Measurements from ENCODE around the gene ASB3.

ASB3 gene

DNA sequence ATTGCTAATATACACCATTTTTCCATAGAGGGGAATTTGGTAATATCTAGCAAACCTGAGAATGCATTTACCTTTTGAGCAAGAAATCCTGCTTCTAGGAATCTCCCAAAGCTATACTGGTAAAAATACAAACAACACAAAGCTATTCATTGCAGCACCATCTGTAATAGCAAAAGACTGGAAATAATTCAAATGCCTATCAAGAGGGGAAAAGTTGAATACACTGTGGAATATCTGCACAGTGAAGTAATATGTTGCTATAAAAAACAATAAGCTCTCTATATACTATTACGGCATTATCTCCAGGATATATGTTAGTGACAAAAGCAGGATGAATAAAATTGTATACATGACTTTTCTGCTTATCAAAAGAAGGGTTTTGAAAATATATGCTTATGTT, 131.5 kb downstream of the ASB3 start:
- no peak for DNase-seq (ENCODE audit: low read depth in 3 of 3)

DNA sequence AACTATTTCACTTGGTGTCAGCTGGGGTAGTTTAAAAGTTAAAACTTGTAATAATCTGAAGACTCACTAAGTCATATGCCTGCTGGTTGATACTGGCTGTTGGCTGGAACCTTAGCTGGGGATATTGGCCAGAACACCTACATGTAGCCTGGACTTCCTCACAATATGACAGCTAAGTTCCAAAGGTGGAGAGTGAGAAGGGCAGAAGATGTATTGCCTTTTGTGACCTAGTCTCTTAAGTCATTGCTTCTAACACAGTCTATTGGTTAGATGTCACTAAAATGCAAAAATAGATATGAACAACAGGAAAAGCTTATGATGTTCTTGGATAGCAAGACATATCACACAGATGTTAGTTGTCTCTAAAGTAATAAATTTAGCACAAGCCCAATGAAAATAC, 132.4 kb downstream of the ASB3 start:
- DNase-seq (ENCODE audit: low read depth in 3 of 3) = no peak

DNA sequence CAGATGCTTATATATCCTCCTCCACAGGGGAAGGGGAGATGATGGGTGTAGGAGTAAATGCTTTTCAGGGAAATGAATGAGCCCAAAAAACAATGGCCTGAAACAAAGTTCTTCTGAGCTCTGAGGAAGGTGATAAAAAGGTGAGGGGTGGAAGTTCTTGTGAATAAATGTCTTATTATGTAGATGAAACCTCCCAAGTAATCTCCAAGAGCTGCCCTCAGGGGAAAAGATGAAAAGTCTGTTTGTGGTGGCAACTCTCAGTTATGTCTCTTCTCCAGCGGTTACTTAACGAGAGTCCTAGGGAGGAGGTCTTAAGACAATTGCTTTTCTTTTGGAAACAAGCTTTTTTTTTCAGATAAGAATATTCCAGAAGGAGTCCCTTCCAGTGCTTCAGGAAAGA, 134.6 kb downstream of the ASB3 start:
- no peak for DNase-seq (ENCODE audit: low read depth in 3 of 3)

DNA sequence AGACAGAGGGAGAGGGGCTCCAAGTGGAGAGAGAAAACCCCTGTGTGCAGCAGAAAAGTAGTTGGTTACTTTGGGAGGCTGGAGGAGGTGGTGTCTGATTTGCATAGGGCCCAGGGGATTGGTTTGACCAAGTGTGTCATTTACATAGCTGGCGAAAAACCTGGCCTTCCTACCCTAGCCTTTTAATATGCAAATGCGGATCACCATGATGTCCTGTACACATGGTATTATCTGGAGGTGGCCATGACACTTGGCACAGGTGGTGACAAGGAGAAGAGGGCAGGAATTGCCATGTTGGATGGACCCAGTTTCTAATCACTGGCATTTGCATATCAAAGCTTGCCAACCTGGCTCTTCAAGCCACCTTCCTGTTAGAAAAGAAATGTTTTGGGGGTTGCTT, 140.0 kb downstream of the ASB3 start:
- no peak for DNase-seq (ENCODE audit: low read depth in 3 of 3)

DNA sequence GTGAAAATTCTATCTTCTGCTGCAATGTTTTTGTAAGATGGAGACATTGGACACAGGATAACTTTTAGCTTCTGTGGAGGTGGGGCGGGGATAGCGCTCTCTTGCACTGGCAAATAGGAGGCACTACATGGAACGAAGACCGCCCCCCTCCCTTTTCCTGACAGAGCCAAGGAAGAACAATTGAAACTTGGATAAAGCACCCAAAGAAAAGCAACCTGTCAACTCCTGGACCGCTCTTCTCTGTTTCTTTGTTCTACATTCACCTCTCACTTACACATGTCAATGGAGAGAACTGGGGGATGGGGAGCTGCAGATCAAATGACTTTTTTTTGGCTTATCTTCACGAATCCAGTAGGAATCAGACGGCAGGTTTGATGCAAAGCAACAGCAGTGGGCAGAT, 145.5 kb downstream of the ASB3 start:
- DNase-seq (ENCODE audit: low read depth in 3 of 3) = no peak

DNA sequence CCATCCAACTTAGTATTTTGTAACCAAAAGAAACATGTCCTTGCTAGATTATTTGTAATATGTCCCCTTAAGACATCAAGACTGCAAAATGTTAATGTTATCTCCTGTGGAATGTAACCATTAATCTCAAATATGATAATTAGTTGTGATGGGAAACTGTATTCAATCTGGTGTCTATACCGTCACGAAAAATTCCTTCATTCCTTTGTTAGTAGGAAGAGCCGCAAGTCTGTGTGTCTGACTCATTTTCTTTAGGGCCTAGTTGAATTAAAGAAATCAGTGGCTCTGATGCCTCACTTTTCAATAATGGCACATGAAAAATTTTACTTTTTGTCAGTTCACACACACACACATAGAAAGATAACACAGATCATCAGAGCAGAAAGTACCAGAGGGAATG, 146.3 kb downstream of the ASB3 start:
- no peak for DNase-seq (ENCODE audit: low read depth in 3 of 3)

DNA sequence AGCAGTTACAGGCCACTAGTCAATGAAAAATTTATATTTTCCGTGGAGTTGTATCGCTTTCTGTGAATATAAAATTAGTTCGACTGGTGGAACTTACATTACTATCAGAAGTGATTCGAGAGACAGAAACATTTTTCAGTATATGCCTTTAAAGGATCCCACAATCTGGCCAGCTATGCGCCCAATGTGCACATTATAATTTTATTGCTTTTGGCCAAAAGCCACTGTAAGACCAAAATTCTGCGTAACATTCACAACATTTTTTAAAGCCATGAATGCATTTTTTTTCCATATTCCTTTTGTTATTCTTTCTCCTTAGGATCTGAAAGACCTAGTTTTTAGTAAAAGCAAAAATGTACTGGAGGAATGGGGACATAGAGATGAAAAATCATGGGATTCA, 150.2 kb downstream of the ASB3 start:
- no peak for DNase-seq (ENCODE audit: low read depth in 3 of 3)

DNA sequence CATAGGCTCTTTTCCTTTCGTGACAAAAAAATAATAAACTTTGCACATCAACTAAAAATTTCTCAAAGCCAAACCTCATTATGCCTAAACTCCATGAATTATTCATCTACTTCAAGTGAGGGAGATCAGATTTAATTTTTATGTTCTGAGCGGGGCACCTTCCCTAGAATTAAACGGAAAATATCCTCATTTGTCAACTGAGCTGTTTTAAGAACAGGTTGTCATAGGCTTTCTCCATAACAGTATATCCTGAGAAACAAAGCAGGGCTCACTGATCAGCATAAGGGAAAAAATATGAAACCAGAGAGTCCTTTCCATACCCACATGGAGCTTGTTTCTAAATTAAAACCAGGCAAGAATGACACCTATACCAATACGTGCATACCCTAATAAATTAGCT, 150.6 kb downstream of the ASB3 start:
- DNase-seq (ENCODE audit: low read depth in 3 of 3) = no peak

DNA sequence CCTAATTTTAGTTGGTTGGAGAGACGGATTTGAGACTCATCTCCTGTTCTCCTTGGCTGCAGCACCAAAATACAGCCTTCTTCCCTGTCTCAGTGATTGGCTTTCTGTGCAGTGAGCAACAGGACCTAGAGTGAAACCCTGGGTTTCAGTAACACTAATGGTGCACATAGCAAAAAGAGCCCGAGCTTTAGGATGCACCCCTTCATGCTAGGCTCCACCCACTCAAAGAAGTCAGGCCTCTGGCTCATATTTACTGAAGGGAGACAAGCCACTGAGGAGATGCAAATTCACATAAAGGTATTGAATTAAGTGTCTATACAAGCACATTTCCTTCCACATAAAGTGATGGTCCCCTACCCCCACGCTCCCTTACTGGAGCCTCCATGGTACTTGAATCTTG, 151.1 kb downstream of the ASB3 start:
- no peak for DNase-seq (ENCODE audit: low read depth in 3 of 3)

DNA sequence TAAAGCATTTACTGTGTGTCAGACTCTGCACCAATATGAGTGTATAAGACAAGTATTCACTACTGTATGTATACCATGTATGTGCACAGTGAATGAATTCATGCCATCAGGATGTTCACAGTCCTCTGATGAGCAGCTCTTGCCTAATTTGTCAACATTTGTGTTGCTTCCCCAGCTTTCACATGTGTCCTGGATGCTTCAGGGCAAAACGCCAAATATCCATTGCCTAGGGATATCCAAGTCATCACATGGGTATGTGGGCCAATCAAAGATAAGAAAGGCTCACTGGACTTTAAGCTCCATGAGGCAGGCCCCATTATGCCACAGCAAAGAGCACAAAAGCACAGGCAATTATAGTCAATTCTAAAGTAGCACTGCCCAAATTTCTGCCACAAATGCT, 153.3 kb downstream of the ASB3 start:
- DNase-seq (ENCODE audit: low read depth in 3 of 3) = no peak

DNA sequence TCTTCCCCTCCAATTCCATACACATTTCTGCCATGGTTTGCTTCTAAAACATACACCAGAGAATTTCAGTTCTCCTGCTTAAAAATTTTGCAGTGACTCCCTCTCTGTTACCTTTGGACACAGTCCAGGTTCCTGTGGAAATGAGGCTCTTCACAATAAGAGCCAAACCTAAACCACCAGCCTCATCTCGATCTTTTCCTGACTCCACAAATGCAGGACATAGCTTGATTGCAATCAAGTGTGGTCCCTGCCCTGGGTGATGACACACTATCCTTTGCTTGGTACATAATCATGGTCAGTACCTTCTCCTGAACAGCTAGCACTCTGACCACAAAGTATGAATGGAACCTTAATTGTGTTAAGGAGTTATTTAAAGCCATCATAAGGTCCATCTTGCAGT, 154.0 kb downstream of the ASB3 start:
- DNase-seq (ENCODE audit: low read depth in 3 of 3) = no peak

DNA sequence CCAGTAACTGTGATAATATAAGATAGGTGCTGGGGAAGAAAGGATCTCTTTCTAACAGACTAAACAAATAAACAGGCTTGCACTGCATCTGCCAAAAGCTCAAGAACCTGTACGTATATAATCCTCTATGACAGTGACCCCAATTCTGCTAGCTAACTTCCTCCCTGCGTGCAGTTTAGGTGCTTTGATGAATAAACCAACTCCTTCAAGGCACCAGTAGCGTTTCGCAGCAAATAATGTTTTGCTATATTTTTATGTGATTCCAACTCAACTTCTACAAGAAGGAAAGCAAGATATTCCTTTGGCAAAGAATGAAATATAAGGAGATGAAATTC, 154.7 kb downstream of the ASB3 start:
- DNase-seq (ENCODE audit: low read depth in 3 of 3) = no peak

DNA sequence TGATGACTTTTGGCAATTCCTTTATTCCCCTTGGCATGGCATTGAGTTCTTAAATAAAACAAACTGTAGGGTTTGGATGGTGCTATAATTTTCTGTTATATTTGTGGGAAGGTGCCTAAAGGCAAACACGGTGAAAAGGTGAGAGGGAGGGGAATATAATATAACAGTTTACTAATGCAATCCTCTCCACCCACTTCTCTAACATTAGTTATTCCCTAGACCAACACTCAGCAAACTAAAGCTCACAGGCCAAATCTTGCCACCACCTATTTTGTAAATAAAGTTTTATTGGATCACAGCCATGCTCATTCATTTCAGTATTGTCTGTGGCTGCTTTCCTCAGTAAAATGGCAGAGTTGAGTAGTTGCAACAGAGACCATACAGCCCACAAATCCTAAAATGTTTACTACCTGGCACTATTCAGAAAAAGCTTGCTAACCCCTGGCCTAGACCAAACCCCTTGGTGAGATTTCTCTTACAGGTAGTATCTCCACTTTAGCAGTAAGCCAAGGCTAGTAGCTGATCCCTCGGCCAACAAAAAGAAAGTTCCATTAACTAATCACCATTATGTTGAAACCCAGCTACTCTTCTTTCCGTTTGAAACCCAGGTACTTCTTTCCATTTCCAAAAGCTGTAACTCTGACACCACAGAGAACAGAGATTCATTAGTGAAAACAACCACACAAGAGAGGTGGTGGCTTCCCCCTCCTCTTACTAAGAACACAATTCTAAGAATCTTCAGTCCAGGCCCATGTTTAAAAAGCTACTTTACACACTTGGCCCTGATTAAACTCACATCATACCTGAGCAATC, 155.2 kb downstream of the ASB3 start:
- no peak for DNase-seq (ENCODE audit: low read depth in 3 of 3)

DNA sequence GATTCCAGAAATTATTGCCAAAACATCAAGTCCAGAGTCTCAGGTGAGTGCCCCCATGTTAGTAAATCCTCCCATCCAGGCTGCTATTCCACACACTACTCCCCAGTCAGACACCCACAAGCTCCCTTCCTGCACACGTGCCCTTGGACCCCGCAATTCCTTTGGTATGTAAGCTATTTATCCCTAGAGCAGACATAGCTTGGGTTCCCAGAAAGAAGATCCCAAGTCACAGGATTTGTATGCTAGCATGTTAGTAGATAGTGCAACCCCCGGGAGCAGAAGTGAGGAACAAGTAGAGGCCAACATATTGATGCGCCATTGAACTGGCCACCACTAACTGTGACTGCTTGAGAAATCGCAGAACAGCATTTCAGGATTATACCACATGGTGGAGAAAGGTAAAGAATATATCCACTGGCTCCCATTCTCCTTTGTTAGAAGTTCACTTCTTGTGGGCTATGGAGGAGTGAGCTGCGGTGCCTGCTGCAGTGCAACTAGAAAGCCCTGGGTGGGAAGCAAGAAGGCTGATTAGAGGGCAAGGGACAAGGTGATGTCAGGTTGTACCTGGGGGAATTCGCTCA, 156.6 kb downstream of the ASB3 start:
- DNase-seq (ENCODE audit: low read depth in 3 of 3) = no peak

DNA sequence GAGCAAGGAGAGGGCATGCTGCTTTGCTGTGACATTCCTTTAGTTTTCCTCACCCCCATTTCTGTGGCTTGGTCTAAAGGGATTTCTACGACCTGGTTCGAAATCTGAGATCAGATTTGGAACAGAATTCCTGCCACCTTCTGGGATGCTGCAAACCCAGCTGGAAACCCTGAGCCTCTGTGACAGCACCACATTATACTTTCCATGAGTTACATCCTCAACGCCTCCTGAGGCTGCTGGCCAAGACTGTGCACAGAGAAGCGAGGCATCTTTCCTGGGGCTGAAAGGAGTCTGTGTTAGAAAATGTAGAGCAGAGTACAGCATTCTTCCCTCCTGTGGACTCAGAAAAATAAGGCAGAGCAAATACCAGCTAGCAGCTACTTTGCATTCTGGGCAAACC, 157.3 kb downstream of the ASB3 start:
- DNase-seq (ENCODE audit: low read depth in 3 of 3) = no peak

DNA sequence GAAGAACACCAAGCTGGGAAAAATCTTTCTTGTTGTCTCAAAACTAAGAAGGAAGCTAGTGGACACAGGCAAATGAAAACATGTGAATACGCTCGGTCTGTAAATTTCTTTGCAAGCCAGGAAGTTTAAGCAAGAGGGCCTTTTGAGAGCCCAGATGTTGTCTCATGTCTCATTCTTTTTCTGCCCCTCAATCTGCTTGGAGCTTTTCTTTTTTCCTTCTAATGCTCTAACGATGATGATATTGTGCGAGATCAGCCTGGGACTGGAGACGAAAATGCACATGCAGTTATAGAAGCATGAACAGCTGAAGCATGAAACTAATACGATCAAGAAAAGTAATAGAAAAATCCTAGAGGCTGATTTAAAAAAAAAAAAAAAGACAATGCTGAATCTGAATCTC, 157.8 kb downstream of the ASB3 start:
- DNase-seq (ENCODE audit: low read depth in 3 of 3) = no peak

DNA sequence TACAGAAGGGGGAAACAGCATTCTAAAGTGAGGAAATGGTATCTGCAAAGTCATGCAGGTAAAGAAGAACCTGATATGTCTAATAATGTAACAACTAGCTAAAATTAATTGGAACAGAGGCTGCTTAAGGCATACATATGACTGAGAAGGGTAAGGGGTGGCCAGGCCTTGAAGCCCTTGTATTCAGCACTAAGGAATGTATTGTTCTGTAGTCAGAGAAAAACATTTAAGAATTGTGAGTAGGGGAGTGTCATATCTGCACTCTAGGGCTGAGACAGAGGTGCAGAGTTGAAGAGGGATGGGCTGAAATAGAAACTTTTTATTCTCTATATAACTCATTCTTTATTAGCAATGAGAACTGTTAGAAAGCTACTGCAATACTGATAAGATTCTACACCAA, 164.6 kb downstream of the ASB3 start:
- DNase-seq (ENCODE audit: low read depth in 3 of 3) = no peak

DNA sequence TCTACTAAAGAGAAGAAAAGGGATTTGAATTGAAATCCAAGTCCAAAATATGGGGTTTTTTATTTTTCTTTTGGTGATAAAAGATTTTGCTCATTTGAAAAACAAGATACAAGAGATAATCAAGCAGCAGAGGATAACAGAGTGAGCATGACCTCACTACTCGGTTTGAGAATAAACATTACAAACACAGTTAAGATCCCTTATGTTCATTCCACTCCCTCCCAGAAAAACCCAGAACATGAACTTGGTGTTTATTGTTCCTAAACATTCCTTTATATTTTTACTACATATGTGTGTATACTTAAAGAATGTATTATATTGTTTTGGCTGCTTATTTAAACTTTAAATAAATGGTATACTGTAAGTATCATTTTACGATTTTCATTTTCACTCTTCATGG, 165.8 kb downstream of the ASB3 start:
- no peak for DNase-seq (ENCODE audit: low read depth in 3 of 3)

All from stimulated activated CD4-positive, alpha-beta T cell treated with anti-CD3 and anti-CD28 coated beads, TNF-alpha, amount 100 ng/mL, for 48 hours (primary cell).